H1 (cell line): ENCODE measurements around the gene ADSS1. TPM values are rescaled to one million over a fixed set of nuclear protein-coding genes. Genes with fewer than 3 reads are reported as not detected.

ENCODE experiments used
- ASH2L ChIP-seq: fragments of 200-600, 300-600 bp; sonication (generic); IDR thresholded peaks from one replicate; pipeline ENCODE4 v1.7.1; 2017; ENCODE audit warnings: low read length
- ATF2 ChIP-seq: IDR thresholded peaks from 2 replicates; pipeline ENCODE4 v1.6.1; 2012; ENCODE audit warnings: low read length, inconsistent platforms
- CHD7 ChIP-seq: fragments of 300-600 bp; sonication (generic); IDR thresholded peaks from 2 replicates; pipeline ENCODE4 v1.7.1; 2012; ENCODE audit warnings: low read length, moderate library complexity, mild to moderate bottlenecking, inconsistent platforms; ENCODE audit not compliant: insufficient replicate concordance
- CREB1 ChIP-seq: IDR thresholded peaks from 2 replicates; pipeline ENCODE4 v1.6.1; 2012; ENCODE audit warnings: inconsistent platforms
- CTBP2 ChIP-seq: IDR thresholded peaks from 2 replicates; pipeline ENCODE4 v1.7.0; 2011; ENCODE audit warnings: borderline replicate concordance, mild to moderate bottlenecking, moderate library complexity, mixed read lengths, low read length; ENCODE audit not compliant: insufficient read depth, insufficient read length
- FOSL1 ChIP-seq: IDR thresholded peaks from 2 replicates; pipeline ENCODE4 v1.6.1; 2011; ENCODE audit warnings: mild to moderate bottlenecking, low read depth, low read length, moderate library complexity; ENCODE audit not compliant: insufficient read depth
- JUND ChIP-seq: IDR thresholded peaks from 2 replicates; pipeline ENCODE4 v1.6.1; 2011; ENCODE audit warnings: mild to moderate bottlenecking, improper control_type of control experiment, low read length
- RBBP5 ChIP-seq: IDR thresholded peaks from 2 replicates; pipeline ENCODE4 v1.7.1; 2012; ENCODE audit warnings: low read depth, mild to moderate bottlenecking, inconsistent platforms, low read length, moderate library complexity, borderline replicate concordance
- SIN3A ChIP-seq, 2 experiments: IDR thresholded peaks in 1 of 2; conservative IDR thresholded peaks in 1 of 2; 2 replicates each; pipeline ENCODE4 v1.6.1; 2011 to 2012; ENCODE audit warnings: low read length in 2 of 2, improper control_type of control experiment in 1 of 2, low read depth in 1 of 2, mild to moderate bottlenecking in 1 of 2
- TBP ChIP-seq: IDR thresholded peaks from 2 replicates; pipeline ENCODE4 v1.6.1; 2011; ENCODE audit warnings: low read depth, low read length, improper control_type of control experiment
- polyA plus RNA-seq, 7 experiments: library from polyadenylated mRNA; depleted of rRNA in 3 of 7; stranded (reverse) in 5 of 7; unstranded in 2 of 7; fragments of >200 nt in 5 of 7; fragments of 200-250 nt in 2 of 7; gene quantifications; 1 replicate in 5 of 7; 2 replicates in 1 of 7; 4 replicates in 1 of 7; pipeline versions ENCODE4 v1.2.1 to v1.2.3, GENCODE V29; 2011 to 2013; ENCODE audit warnings: missing spikeins in 2 of 7, mixed read lengths in 2 of 7
- total RNA-seq: library from RNA; stranded (reverse); fragmentation: NEBNext Ultra II Directional; extraction: Animal tissue kit (Norgen Biotek cat#: 25700); gene quantifications from 2 replicates; pipeline ENCODE4 v1.2.1, GENCODE V29; 2021

Gene ADSS1
- total and polyA plus RNA-seq, 2 of the 8 experiments (the other 6 are each of a cell fraction or from before 2014, with no cell fraction given): 7.1 to 7.9 TPM

GRCh38 chr14:104697317-104697703 lies 26.7 kb upstream of the ADSS1 start (continued):
- no peak for TF ChIP-seq CHD7
- no peak for TF ChIP-seq ASH2L
- TF ChIP-seq ATF2: no peak
- no peak for TF ChIP-seq JUND
- no peak for TF ChIP-seq CREB1
- no peak for TF ChIP-seq CTBP2
- no peak for TF ChIP-seq RBBP5
- no peak for TF ChIP-seq TBP
- no peak for TF ChIP-seq FOSL1
- no peak for TF ChIP-seq SIN3A (conservative IDR thresholded peaks at IDR 0.05 in 1 of 2, IDR thresholded peaks at IDR 0.05 in 1 of 2; ENCODE audit: low read depth in 1 of 2, low read length in 2 of 2)
